DND-41 (cell line): ENCODE measurements around the gene RALY.

Experiments
- CTCF ChIP-seq: IDR thresholded peaks from 2 replicates; pipeline ENCODE4 v1.5.1; 2012; ENCODE audit warnings: borderline replicate concordance, low read length, moderate library complexity, mild to moderate bottlenecking; ENCODE audit not compliant: poor library complexity, severe bottlenecking; ENCODE audit errors: extremely low read depth
- EZH2 ChIP-seq: IDR thresholded peaks from 3 replicates; pipeline ENCODE4 v1.6.1; 2012; ENCODE audit warnings: borderline replicate concordance, low read depth, mild to moderate bottlenecking, moderate library complexity, low read length, inconsistent platforms; ENCODE audit not compliant: severe bottlenecking

DNA sequence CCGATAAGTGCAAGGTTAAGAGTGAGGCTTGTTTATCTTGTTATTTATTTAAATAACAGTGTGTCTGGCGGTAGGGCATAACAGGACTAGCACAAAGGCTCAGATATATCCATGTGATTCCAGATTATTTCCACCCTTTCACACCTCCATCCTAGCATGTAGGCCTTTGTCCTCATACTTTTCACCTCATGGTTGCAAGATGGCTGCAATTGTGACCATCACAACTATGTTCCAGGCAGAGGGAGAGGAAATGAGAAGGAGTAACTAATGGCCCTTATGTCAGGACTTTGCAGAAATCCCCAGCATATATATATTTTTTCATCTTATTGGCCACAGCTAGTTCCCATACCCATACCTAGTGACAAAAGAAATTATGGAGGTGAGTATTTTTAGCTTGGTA is 23.5 kb upstream of the RALY start:
- TF ChIP-seq CTCF (no peak), EZH2 (no peak)
